Fibroblast of skin of left quadriceps (primary cell): ENCODE data around the gene MALSU1.

Source experiments
- DNase-seq, 2 experiments: peaks; one replicate each; pipeline ENCODE4 v3.0.0-alpha.2; 2013; ENCODE audit warnings: low read depth in 2 of 2

Gene MALSU1

GRCh38 chr7:23298885-23299769 is at the start of gene MALSU1:
Gene MALSU1, plus strand, starts transcription at chr7:23299339. Its CDS starts 14 bp downstream, at chr7:23299353.
- peak; percentile 90 to 91 for DNase-seq

GRCh38 chr7:23249486-23249885 is 49.7 kb upstream of the MALSU1 start:
- no peak for DNase-seq

- DNase-seq = no peak
Measured at GRCh38 chr7:23254051-23254681, 45.0 kb upstream of the MALSU1 start.

- no peak for DNase-seq
Measured at GRCh38 chr7:23256731-23257130, 42.4 kb upstream of the MALSU1 start.

- DNase-seq = no peak
Measured at GRCh38 chr7:23260371-23260770, 38.8 kb upstream of the MALSU1 start.

GRCh38 chr7:23261843-23262452 is 37.2 kb upstream of the MALSU1 start:
- peak; percentile 13 to 21 for DNase-seq

- DNase-seq = no peak
Measured at GRCh38 chr7:23264916-23265458, 34.2 kb upstream of the MALSU1 start.

GRCh38 chr7:23266918-23267317 is 32.2 kb upstream of the MALSU1 start:
- no peak for DNase-seq

GRCh38 chr7:23267357-23267756 is 31.8 kb upstream of the MALSU1 start:
- no peak for DNase-seq

- DNase-seq = no peak
Measured at GRCh38 chr7:23268167-23268566, 31.0 kb upstream of the MALSU1 start.

GRCh38 chr7:23268746-23269145 is 30.4 kb upstream of the MALSU1 start:
- no peak for DNase-seq

GRCh38 chr7:23272275-23272674 is 26.9 kb upstream of the MALSU1 start:
- DNase-seq = no peak

- DNase-seq = peak; percentile 44 to 45
Measured at GRCh38 chr7:23273141-23273599, 26.0 kb upstream of the MALSU1 start.

GRCh38 chr7:23275912-23276311 is 23.2 kb upstream of the MALSU1 start:
- DNase-seq = no peak

- DNase-seq = no peak
Measured at GRCh38 chr7:23276376-23276775, 22.8 kb upstream of the MALSU1 start.

- DNase-seq = no peak
Measured at GRCh38 chr7:23276947-23277346, 22.2 kb upstream of the MALSU1 start.

GRCh38 chr7:23277359-23277989 is 21.7 kb upstream of the MALSU1 start:
- DNase-seq = peak; percentile 34 to 46

- DNase-seq = no peak
Measured at GRCh38 chr7:23279819-23280525, 19.2 kb upstream of the MALSU1 start.

- no peak for DNase-seq
Measured at GRCh38 chr7:23283086-23283485, 16.1 kb upstream of the MALSU1 start.

- DNase-seq = no peak
Measured at GRCh38 chr7:23284871-23285270, 14.3 kb upstream of the MALSU1 start.
